ENCODE measurements around the gene KRTAP4-2.
"Not testable (repeated sequence)": the region's sequence is repeated elsewhere in the genome, so short reads cannot be mapped to it uniquely, and the experiment has no call there.

Gene KRTAP4-2

GRCh38 chr17:41199421-41200078, 21.5 kb upstream of the KRTAP4-2 start:
- no peaks in the 10 kb centered on the region for H4K20me1 ChIP-seq (ENCODE audit: low read depth, low read length)
- TF ChIP-seq EZH2phosphoT487 (conservative IDR thresholded peaks at IDR 0.05; ENCODE audit: low read length) (no peak), CTCF (IDR thresholded peaks at IDR 0.05; ENCODE audit: insufficient read depth, low read length, poor library complexity, severe bottlenecking) (no peak)
- H3K36me3 ChIP-seq (ENCODE audit: low read length), result no peaks in the 10 kb centered on the region
- no peaks in the 10 kb centered on the region for H3K9me2 ChIP-seq (replicated peaks; ENCODE audit: insufficient read depth, low read length)
- H3K27ac ChIP-seq (ENCODE audit: low read depth, low read length), result no peak overlapping the region
- no peak overlapping the region for H3K4me2 ChIP-seq (ENCODE audit: low read depth, low read length, poor library complexity, severe bottlenecking)
- no peaks in the 10 kb centered on the region for H3K79me2 ChIP-seq (ENCODE audit: insufficient read depth, low read length)
- no peaks in the 10 kb centered on the region for H3K9me3 ChIP-seq (ENCODE audit: insufficient read depth, low read length)
- H3K4me3 ChIP-seq (ENCODE audit: insufficient read depth, low read length, poor library complexity, severe bottlenecking), result no peak overlapping the region
- no peaks in the 10 kb centered on the region for H3F3A ChIP-seq (ENCODE audit: insufficient read depth)
- no peaks in the 10 kb centered on the region for H3K27me3 ChIP-seq (ENCODE audit: low read length)
- no peak overlapping the region for H2AFZ ChIP-seq (ENCODE audit: low read depth, low read length, severe bottlenecking)
- H3K9ac ChIP-seq (ENCODE audit: low read length), result no peak overlapping the region

GRCh38 chr17:41196068-41196467, 18.0 kb upstream of the KRTAP4-2 start:
- Histone ChIP-seq H3K9me2 (replicated peaks; ENCODE audit: insufficient read depth, low read length) (no peaks in the 10 kb centered on the region), H3K9me3 (ENCODE audit: insufficient read depth, low read length) (no peaks in the 10 kb centered on the region), H3K27ac (ENCODE audit: low read depth, low read length) (no peak overlapping the region), H3K4me2 (ENCODE audit: low read depth, low read length, poor library complexity, severe bottlenecking) (no peak overlapping the region), H3K4me3 (ENCODE audit: insufficient read depth, low read length, poor library complexity, severe bottlenecking) (no peak overlapping the region), H2AFZ (ENCODE audit: low read depth, low read length, severe bottlenecking) (no peak overlapping the region), H3K9ac (ENCODE audit: low read length) (no peak overlapping the region), H3K36me3 (ENCODE audit: low read length) (no peaks in the 10 kb centered on the region), H3K27me3 (ENCODE audit: low read length) (no peaks in the 10 kb centered on the region), H3K79me2 (ENCODE audit: insufficient read depth, low read length) (no peaks in the 10 kb centered on the region), H3F3A (ENCODE audit: insufficient read depth) (no peaks in the 10 kb centered on the region), H4K20me1 (ENCODE audit: low read depth, low read length) (no peaks in the 10 kb centered on the region)
- TF ChIP-seq CTCF (IDR thresholded peaks at IDR 0.05; ENCODE audit: insufficient read depth, low read length, poor library complexity, severe bottlenecking) (no peak), EZH2phosphoT487 (conservative IDR thresholded peaks at IDR 0.05; ENCODE audit: low read length) (no peak)

- no peak overlapping the region for H2AFZ ChIP-seq (ENCODE audit: low read depth, low read length, severe bottlenecking)
- H3K27ac ChIP-seq (ENCODE audit: low read depth, low read length), result no peak overlapping the region
- no peaks in the 10 kb centered on the region for H3F3A ChIP-seq (ENCODE audit: insufficient read depth)
- H3K27me3 ChIP-seq (ENCODE audit: low read length), result no peaks in the 10 kb centered on the region
- H3K9me2 ChIP-seq (replicated peaks; ENCODE audit: insufficient read depth, low read length), result no peaks in the 10 kb centered on the region
- H3K9me3 ChIP-seq (ENCODE audit: insufficient read depth, low read length), result no peaks in the 10 kb centered on the region
- H3K36me3 ChIP-seq (ENCODE audit: low read length), result no peaks in the 10 kb centered on the region
- TF ChIP-seq CTCF (IDR thresholded peaks at IDR 0.05; ENCODE audit: insufficient read depth, low read length, poor library complexity, severe bottlenecking) (no peak), EZH2phosphoT487 (conservative IDR thresholded peaks at IDR 0.05; ENCODE audit: low read length) (no peak)
- no peak overlapping the region for H3K9ac ChIP-seq (ENCODE audit: low read length)
- no peak overlapping the region for H3K4me2 ChIP-seq (ENCODE audit: low read depth, low read length, poor library complexity, severe bottlenecking)
- no peak overlapping the region for H3K4me3 ChIP-seq (ENCODE audit: insufficient read depth, low read length, poor library complexity, severe bottlenecking)
- H3K79me2 ChIP-seq (ENCODE audit: insufficient read depth, low read length), result no peaks in the 10 kb centered on the region
- no peaks in the 10 kb centered on the region for H4K20me1 ChIP-seq (ENCODE audit: low read depth, low read length)
Observed at GRCh38 chr17:41190328-41190727, 12.3 kb upstream of the KRTAP4-2 start.

GRCh38 chr17:41189837-41190318, 11.9 kb upstream of the KRTAP4-2 start, which contains the start of gene KRTAP9-1:
Gene KRTAP9-1 (plus strand): TSS chr17:41189887. CDS start chr17:41189887, 0 bp downstream.
- not testable (repeated sequence) for H4K20me1 ChIP-seq (ENCODE audit: low read depth, low read length); H3K27ac ChIP-seq (ENCODE audit: low read depth, low read length); H3K27me3 ChIP-seq (ENCODE audit: low read length); H3K9me3 ChIP-seq (ENCODE audit: insufficient read depth, low read length); H3K4me3 ChIP-seq (ENCODE audit: insufficient read depth, low read length, poor library complexity, severe bottlenecking); H3K9ac ChIP-seq (ENCODE audit: low read length); H3K4me2 ChIP-seq (ENCODE audit: low read depth, low read length, poor library complexity, severe bottlenecking); H3F3A ChIP-seq (ENCODE audit: insufficient read depth); H2AFZ ChIP-seq (ENCODE audit: low read depth, low read length, severe bottlenecking); H3K79me2 ChIP-seq (ENCODE audit: insufficient read depth, low read length); H3K36me3 ChIP-seq (ENCODE audit: low read length); H3K9me2 ChIP-seq (replicated peaks; ENCODE audit: insufficient read depth, low read length)
